Measurements from ENCODE around the gene TMC6.
"Not testable (repeated sequence)": the region's sequence is repeated elsewhere in the genome, so short reads cannot be mapped to it uniquely, and the experiment has no call there.

Gene TMC6

GRCh38 chr17:78107976-78108725, 20.4 kb downstream of the TMC6 start:
- no peak for DNase-seq

GRCh38 chr17:78107457-78107856, 21.1 kb downstream of the TMC6 start:
- no peak for DNase-seq

DNA sequence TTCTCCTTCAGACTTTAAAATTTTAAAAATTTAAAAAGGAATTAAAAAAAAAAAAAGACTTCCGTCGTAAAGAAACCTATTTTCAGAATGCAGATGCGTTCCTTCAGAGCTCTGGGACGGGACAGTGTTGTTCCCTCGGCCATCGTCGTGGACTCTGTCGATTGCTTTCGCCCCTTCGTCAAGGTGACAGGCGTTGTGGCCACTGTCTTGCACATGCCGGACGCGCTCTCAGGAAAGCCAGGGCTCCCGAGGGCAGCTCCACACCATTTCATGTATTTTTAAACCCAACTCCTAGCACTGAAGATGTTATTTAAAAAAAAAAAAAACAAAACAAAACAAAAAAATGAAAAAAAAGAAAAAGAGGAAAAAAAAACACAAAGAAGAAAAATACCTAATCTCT, 22.3 kb downstream of the TMC6 start:
- DNase-seq = no peak

GRCh38 chr17:78105551-78105950, 23.0 kb downstream of the TMC6 start:
- DNase-seq = no peak

GRCh38 chr17:78105101-78105500, 23.5 kb downstream of the TMC6 start:
- no peak for DNase-seq

GRCh38 chr17:78104540-78104941, 24.0 kb downstream of the TMC6 start:
- no peak for DNase-seq

DNA sequence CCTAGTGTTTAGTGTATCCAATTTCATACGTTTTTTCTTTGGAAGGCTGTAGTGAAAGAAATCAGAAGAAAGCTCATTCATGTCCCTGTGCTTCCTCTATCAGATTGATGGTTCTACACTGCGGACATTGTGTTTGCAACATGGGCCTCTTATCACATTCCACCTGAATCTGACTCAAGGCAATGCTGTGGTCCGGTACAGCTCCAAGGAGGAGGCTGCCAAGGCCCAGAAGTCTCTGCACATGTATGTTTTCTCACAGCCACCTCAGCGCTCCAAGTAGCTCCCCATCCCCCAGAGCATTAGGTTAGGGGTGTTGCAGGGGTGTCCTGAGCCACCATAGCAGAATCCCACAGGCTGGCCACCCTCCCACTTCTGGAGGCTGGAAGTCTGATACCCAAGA, 25.2 kb downstream of the TMC6 start:
- DNase-seq = no peak

GRCh38 chr17:78101542-78101941, 27.0 kb downstream of the TMC6 start:
- no peak for DNase-seq

GRCh38 chr17:78101112-78101511, 27.4 kb downstream of the TMC6 start:
- no peak for DNase-seq

- DNase-seq = no peak
These were observed 32.5 kb downstream of the TMC6 start for GRCh38 chr17:78096093-78096492.

- DNase-seq = no peak
These were observed 33.5 kb downstream of the TMC6 start for GRCh38 chr17:78095035-78095434.

DNA sequence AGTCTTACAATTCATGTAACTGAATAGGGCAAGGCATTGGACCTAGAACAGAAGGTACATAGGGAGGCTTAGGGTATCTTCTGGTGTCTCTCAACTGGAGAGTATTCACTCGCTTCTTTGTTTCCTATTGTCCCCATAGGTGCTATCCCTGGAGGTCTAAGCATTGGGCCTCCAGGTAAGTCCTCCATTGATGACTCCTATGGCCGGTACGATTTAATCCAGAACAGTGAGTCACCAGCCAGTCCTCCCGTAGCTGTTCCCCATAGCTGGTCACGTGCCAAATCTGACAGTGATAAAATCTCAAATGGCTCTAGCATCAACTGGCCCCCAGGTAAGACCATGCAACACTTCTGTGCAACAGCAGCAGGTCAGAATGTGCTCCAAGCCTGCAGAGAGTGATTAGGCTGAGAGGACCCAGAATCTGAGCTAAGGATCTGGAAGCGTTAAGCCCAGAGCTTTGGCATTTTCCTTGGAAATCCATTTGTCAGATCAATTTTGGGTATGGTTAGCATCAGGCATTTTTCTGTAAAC, 35.7 kb downstream of the TMC6 start:
- DNase-seq = no peak

GRCh38 chr17:78089576-78090281, 38.8 kb downstream of the TMC6 start:
- no peak for DNase-seq

GRCh38 chr17:78088529-78088928, 40.0 kb downstream of the TMC6 start:
- DNase-seq = no peak

- no peak for DNase-seq
These were observed 41.8 kb downstream of the TMC6 start for GRCh38 chr17:78086740-78087139.

- no peak for DNase-seq
These were observed 45.6 kb downstream of the TMC6 start for GRCh38 chr17:78082988-78083387.

DNA sequence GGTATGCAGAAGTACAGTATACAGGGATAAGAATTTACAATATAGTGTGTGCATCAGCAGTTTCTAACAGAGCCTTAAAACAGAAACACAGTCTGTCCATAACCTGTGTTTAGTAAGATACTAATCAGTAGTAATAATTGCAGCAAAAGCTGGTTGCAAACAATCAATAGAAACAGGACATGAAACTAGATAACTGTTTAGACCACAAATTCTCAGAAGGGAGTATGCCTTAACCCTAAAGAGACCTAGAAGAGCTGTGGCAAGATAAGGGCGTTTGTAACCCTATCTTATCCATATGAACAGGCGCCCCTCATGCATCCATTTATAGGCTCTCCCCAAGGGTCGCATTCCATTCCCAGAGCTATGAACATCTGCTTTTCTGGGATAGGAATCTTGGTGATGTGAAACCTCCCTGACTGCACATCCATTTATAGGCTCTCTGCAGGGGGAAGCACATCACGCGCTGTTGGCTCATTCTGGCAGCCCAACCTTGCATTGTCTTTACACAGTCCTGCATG, 46.1 kb downstream of the TMC6 start:
- DNase-seq = not testable (repeated sequence)

GRCh38 chr17:78081551-78081950, 47.0 kb downstream of the TMC6 start:
- no peak for DNase-seq

- no peak for DNase-seq
These were observed 49.3 kb downstream of the TMC6 start for GRCh38 chr17:78079253-78079652.

DNA sequence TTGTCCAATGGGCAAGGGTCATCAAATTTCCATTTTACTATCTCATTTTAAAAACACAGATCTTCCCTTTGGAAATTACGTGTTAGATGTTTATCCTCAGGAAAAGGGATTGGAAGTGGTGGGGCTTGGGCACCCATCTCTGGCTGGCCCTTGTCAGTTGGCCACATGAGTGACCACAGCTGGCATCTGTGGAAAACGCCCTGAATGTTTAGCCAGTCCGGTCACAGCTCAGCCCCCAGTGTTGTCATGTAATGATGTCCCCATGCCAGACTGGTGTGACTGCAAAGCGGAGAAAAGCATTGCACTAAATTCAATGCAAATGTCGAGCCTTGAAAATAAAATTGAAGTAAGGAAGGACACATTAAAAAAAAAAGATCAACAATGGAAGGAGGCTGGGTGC, 53.0 kb downstream of the TMC6 start:
- no peak for DNase-seq

- DNase-seq = no peak
These were observed 53.5 kb downstream of the TMC6 start for GRCh38 chr17:78075011-78075410.

- no peak for DNase-seq
These were observed 55.6 kb downstream of the TMC6 start for GRCh38 chr17:78072961-78073360.

- DNase-seq = no peak
These were observed 58.9 kb downstream of the TMC6 start for GRCh38 chr17:78069695-78070094.

- DNase-seq = not testable (repeated sequence)
These were observed 61.6 kb downstream of the TMC6 start for GRCh38 chr17:78066976-78067375.
